Heart left ventricle (tissue), 13 donors: ENCODE results near the gene ENTR1.

Experiments used
- CTCF ChIP-seq, 12 donors: fragments of 200-600 bp; sonication (generic) in 4 of 12; IDR thresholded peaks; one replicate each; pipeline versions ENCODE4 v1.5.0 to v1.8.0; 2018 to 2022; ENCODE audit warnings: antibody characterized with exemption in 12 of 12, mild to moderate bottlenecking in 5 of 12
- POLR2A ChIP-seq, 2 donors: fragments of 450-650 bp; IDR thresholded peaks; one replicate each; pipeline ENCODE4 v1.6.1; 2017; ENCODE audit warnings: antibody characterized with exemption in 2 of 2, mild to moderate bottlenecking in 2 of 2, moderate library complexity in 2 of 2
- donor health status: ischemic (EF 13 %, LVEDD 7.1; RV severe dilation, severe dysfunction).
- donor health status: DM: no; HTN: yes; CAD: no.
- donor health status: DM: no; HTN: no; CAD: no.
- donor health status: ischemic (EF 25% LVEDD 6.9; RV normal size, moderate dysfunction).
- donor health status: ischemic (EF 25% LVEDD 5.7; RV mildly dilated, moderate dysfunction).
- donor health status: ischemic (EF 35%, LVEDD 5.7; RV mildly dilated, moderate dysfunction).
- donor health status: nonischemic (EF 11% LVEDD 7.7; RV severe dilation, severe dysfunction).
- donor health status: DM: yes; HTN: yes; CAD: no.
- donor health status: PGD.
- donor health status: ischemic (EF 29% LVEDD 5.4; RV normal size, mild dysfunction).
- donor health status: nonischemic (EF 23%, LVEDD 6.1; RV moderate dilation, normal function).

GRCh38 chr9:136423432-136424146 is 13.2 kb upstream of the ENTR1 start:
- TF ChIP-seq CTCF (IDR thresholded peaks at IDR 0.05) (no peak), POLR2A (IDR thresholded peaks at IDR 0.05) (no peak)
